Psoas muscle (tissue), 8 donors: ENCODE data around the gene TGIF1. TPM values are rescaled to one million over a fixed set of nuclear protein-coding genes. Genes with fewer than 3 reads are reported as not detected.

Experiments
- ATAC-seq, 4 donors: fragments of 200-7000 bp; cut with Tn5 transposase; one replicate each; pipeline ENCODE4 v1.9.1; 2020; ENCODE audit warnings: moderate library complexity in 3 of 4, mild to moderate bottlenecking in 2 of 4
- DNase-seq, 2 donors: peaks; one replicate each; pipeline ENCODE4 v3.0.0-alpha.2; 2020
- H3K27ac ChIP-seq: fragments of 200-600 bp; one replicate; pipeline ENCODE4 v1.8.0; 2022
- H3K27me3 ChIP-seq, 3 donors: fragments of 200-600 bp in 1 of 3; one replicate each; pipeline versions ENCODE4 v1.6.1 to v1.8.0; 2013 to 2022; ENCODE audit warnings: low read length in 2 of 3, mild to moderate bottlenecking in 2 of 3, moderate library complexity in 1 of 3; ENCODE audit not compliant: insufficient read depth in 3 of 3
- H3K36me3 ChIP-seq, 2 donors: fragments of 200-600 bp in 1 of 2; one replicate each; pipeline versions ENCODE4 v1.6.1 to v1.8.0; 2013 to 2022; ENCODE audit warnings: low read depth in 1 of 2, mild to moderate bottlenecking in 1 of 2, moderate library complexity in 1 of 2; ENCODE audit not compliant: insufficient read depth in 1 of 2
- H3K4me1 ChIP-seq: fragments of 200-600 bp; one replicate; pipeline ENCODE4 v1.8.0; 2022
- H3K4me3 ChIP-seq: fragments of 200-600 bp; one replicate; pipeline ENCODE4 v1.8.0; 2022; ENCODE audit warnings: mild to moderate bottlenecking
- H3K9me3 ChIP-seq: fragments of 200-600 bp; one replicate; pipeline ENCODE4 v1.8.0; 2022
- CTCF ChIP-seq: fragments of 200-600 bp; IDR thresholded peaks from one replicate; pipeline ENCODE4 v1.8.0; 2022; ENCODE audit warnings: antibody characterized with exemption
- WGBS, 3 donors: extraction: QIAGEN DNeasy Blood & Tissue Kit; methylation state at CpG; one replicate each; pipeline versions ENCODE4 v1.1.6 to v1.1.7; 2013; 5-methylcytosine and 5-hydroxymethylcytosine counted together
- intact Hi-C, 2 donors: fragments of 100-400 bp; cut with DNase I; formaldehyde crosslinking; loops; one replicate each; pipeline versions ENCODE4 v1.11.0 to v1.14.2; 2022
- polyA plus RNA-seq, 3 donors: library from polyadenylated mRNA; stranded (reverse); fragments of 200-250 nt; gene quantifications; one replicate each; pipeline ENCODE4 v1.2.3, GENCODE V29; 2013
- total RNA-seq, 4 donors: library from RNA; stranded (reverse); fragmentation: NEBNext Ultra II Directional in 2 of 4; extraction: Animal tissue kit (Norgen Biotek cat#: 25700) in 2 of 4; gene quantifications; one replicate each; pipeline versions ENCODE4 v1.2.1 to v1.2.4, GENCODE V29; 2021 to 2023
- donor health status: healthy with polysubstance abuse.
- donor health status: DM: no; HTN: no; CAD: no; lungs with moderate emphysema.
- donor health status: Bipolar disorder and iron deficiency.
- donor health status: healthy.
- donor health status: DM: yes; HTN: yes; CAD: no.
- donor health status: DM: no; HTN: no; CAD: no.
- donor health status: DM: no; HTN: no; CAD: no.
- donor health status: DM: yes; HTN: yes; CAD: no.

Gene TGIF1
- total and polyA plus RNA-seq, 7 donors: 18.2 to 200 (median 57.4) TPM

- no peaks in the 10 kb centered on the region for H3K27me3 ChIP-seq
- no peaks in the 10 kb centered on the region for H3K4me1 ChIP-seq
- ATAC-seq (no peak), DNase-seq (no peak)
- intact Hi-C loops: loop anchor here in 1 of 2 donors (10.0 kb wide), 1 partner anchor 111 kb away; no protein-coding TSS in a partner anchor
- TF ChIP-seq CTCF: no peak
- WGBS, 3 donors: 77 to 83% (median 79%) methylated on average over 4 of the region's 4 CpGs
- no peaks in the 10 kb centered on the region for H3K9me3 ChIP-seq
- no peaks in the 10 kb centered on the region for H3K36me3 ChIP-seq
- H3K27ac ChIP-seq: no peak overlapping the region
- no peak overlapping the region for H3K4me3 ChIP-seq
Observed at GRCh38 chr18:3426074-3426473, 23.9 kb upstream of the TGIF1 start.

DNA sequence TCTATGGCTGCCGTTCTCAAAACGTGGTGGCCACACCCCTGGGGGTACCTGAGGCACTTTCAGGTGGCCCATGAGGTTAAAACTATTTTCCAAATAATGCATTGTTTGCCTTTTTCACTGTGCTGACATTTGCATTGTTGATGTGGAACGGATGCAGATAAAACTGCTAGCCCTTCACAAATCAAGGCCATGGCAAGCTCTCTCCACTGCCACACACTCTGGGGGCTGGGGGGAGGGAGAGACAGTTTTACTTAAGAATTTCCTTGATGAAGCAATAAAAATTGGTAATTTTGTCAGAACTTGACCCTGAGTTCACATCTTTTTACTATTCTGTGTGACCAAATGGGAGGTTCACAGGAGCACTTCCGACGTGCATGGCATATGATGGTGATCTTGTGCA lies 22.0 kb upstream of the TGIF1 start:
- ATAC-seq (no peak), DNase-seq (no peak)
- Histone ChIP-seq H3K36me3 (no peaks in the 10 kb centered on the region), H3K4me1 (no peaks in the 10 kb centered on the region), H3K4me3 (no peak overlapping the region), H3K27me3 (no peaks in the 10 kb centered on the region), H3K27ac (no peak overlapping the region), H3K9me3 (no peaks in the 10 kb centered on the region)
- intact Hi-C loops: loop anchor here in 1 of 2 donors (10.0 kb wide), 1 partner anchor 113 kb away; no protein-coding TSS in a partner anchor
- WGBS, 3 donors: 92 to 93% (median 92%) methylated on average over 5 of the region's 5 CpGs
- no peak for TF ChIP-seq CTCF

GRCh38 chr18:3429121-3429520 lies 20.9 kb upstream of the TGIF1 start:
- WGBS, 3 donors: 84 to 89% (median 89%) methylated on average over 3 of the region's 3 CpGs
- intact Hi-C loops: loop anchor here in 1 of 2 donors (10.0 kb wide), 1 partner anchor 114 kb away; no protein-coding TSS in a partner anchor
- no peak for TF ChIP-seq CTCF
- no peaks in the 10 kb centered on the region for H3K36me3 ChIP-seq
- no peaks in the 10 kb centered on the region for H3K27me3 ChIP-seq
- no peak overlapping the region for H3K4me3 ChIP-seq
- DNase-seq (no peak), ATAC-seq (no peak)
- no peaks in the 10 kb centered on the region for H3K9me3 ChIP-seq
- no peaks in the 10 kb centered on the region for H3K4me1 ChIP-seq
- H3K27ac ChIP-seq: no peak overlapping the region

DNA sequence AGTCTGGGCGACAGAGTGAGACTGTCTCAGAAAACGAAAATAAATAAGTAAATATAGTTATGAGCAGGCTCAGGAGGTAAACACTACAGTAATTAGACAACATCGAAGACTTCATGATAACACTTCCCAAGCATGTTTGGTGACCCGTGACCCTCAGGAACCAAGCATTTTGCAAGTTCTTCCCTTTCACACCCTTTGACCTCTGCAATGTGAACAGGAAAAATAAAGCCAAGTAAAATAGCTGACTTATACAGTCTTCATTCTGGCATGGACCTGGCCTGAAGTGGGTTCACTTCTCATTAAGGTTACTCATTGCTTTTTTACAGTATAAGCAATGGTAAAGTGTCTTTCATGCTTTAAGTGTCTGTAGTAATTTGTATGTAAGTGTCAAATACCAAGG lies 15.3 kb upstream of the TGIF1 start:
- Histone ChIP-seq H3K4me1 (no peaks in the 10 kb centered on the region), H3K27ac (no peak overlapping the region), H3K9me3 (no peaks in the 10 kb centered on the region), H3K36me3 (no peaks in the 10 kb centered on the region), H3K4me3 (no peak overlapping the region), H3K27me3 (no peaks in the 10 kb centered on the region)
- TF ChIP-seq CTCF: no peak
- WGBS, 3 donors: 79 to 85% (median 83%) methylated on average over 4 of the region's 4 CpGs
- DNase-seq (no peak), ATAC-seq (no peak)
- intact Hi-C loops: no loop called here

GRCh38 chr18:3440341-3440740 lies 9.6 kb upstream of the TGIF1 start:
- Histone ChIP-seq H3K27ac (no peak overlapping the region), H3K36me3 (no peaks in the 10 kb centered on the region), H3K4me3 (no peak overlapping the region), H3K27me3 (no peaks in the 10 kb centered on the region), H3K4me1 (no peaks in the 10 kb centered on the region), H3K9me3 (no peaks in the 10 kb centered on the region)
- DNase-seq (no peak), ATAC-seq (no peak)
- 94 to 96% (median 94%) methylated on average over 5 of the region's 5 CpGs for WGBS, 3 donors
- intact Hi-C loops: no loop called here
- no peak for TF ChIP-seq CTCF
